ENCODE measurements around the gene CHCHD5.
A peak's percentile ranks its signal among the peaks of the same experiment; 100 is the strongest.
"Not testable (repeated sequence)": the region's sequence is repeated elsewhere in the genome, so short reads cannot be mapped to it uniquely, and the experiment has no call there.

The CHCHD5 gene

GRCh38 chr2:112588611-112589045, 4.2 kb downstream of the CHCHD5 start:
- no peak for DNase-seq

GRCh38 chr2:112591413-112591812, 7.0 kb downstream of the CHCHD5 start:
- no peak for DNase-seq

GRCh38 chr2:112593736-112594135, 9.3 kb downstream of the CHCHD5 start:
- no peak for DNase-seq

GRCh38 chr2:112597537-112598322, 13.3 kb downstream of the CHCHD5 start:
- peak; percentile 4 for DNase-seq

GRCh38 chr2:112600634-112601033, 16.2 kb downstream of the CHCHD5 start:
- no peak for DNase-seq

- peak; percentile 19 for DNase-seq
Observed at GRCh38 chr2:112601754-112602153, 17.3 kb downstream of the CHCHD5 start.

GRCh38 chr2:112602917-112603316, 18.5 kb downstream of the CHCHD5 start:
- DNase-seq, result no peak

GRCh38 chr2:112603731-112604130, 19.3 kb downstream of the CHCHD5 start:
- no peak for DNase-seq

GRCh38 chr2:112604952-112605351, 20.5 kb downstream of the CHCHD5 start:
- DNase-seq, result no peak

- DNase-seq, result no peak
Observed at GRCh38 chr2:112605926-112606325, 21.5 kb downstream of the CHCHD5 start.

GRCh38 chr2:112606547-112606946, 22.1 kb downstream of the CHCHD5 start:
- DNase-seq, result no peak

GRCh38 chr2:112607680-112608438, 23.4 kb downstream of the CHCHD5 start:
- DNase-seq, result no peak

GRCh38 chr2:112609320-112609719, 24.9 kb downstream of the CHCHD5 start:
- not testable (repeated sequence) for DNase-seq

- not testable (repeated sequence) for DNase-seq
Observed at GRCh38 chr2:112612283-112612682, 27.9 kb downstream of the CHCHD5 start.

GRCh38 chr2:112614201-112614840, 29.9 kb downstream of the CHCHD5 start:
- no peak for DNase-seq

- no peak for DNase-seq
Observed at GRCh38 chr2:112615051-112615450, 30.6 kb downstream of the CHCHD5 start.

GRCh38 chr2:112615798-112616197, 31.4 kb downstream of the CHCHD5 start:
- not testable (repeated sequence) for DNase-seq

- DNase-seq, result no peak
Observed at GRCh38 chr2:112618383-112618782, 34.0 kb downstream of the CHCHD5 start.

- DNase-seq, result peak; percentile 16
Observed at GRCh38 chr2:112621790-112622527, 37.5 kb downstream of the CHCHD5 start.

- no peak for DNase-seq
Observed at GRCh38 chr2:112622528-112622849, 38.1 kb downstream of the CHCHD5 start.

GRCh38 chr2:112623913-112624777, 39.7 kb downstream of the CHCHD5 start:
- DNase-seq, result peak; percentile 82
